ENCODE measurements around the gene EPHA3. TPM values are rescaled to one million over a fixed set of nuclear protein-coding genes. Genes with fewer than 3 reads are reported as not detected.

EPHA3 gene
- total RNA-seq, 1 donor from 2014 or later = not detected

GRCh38 chr3:89227218-89227617 is 119.8 kb downstream of the EPHA3 start:
- intact Hi-C loops (cut with micrococcal nuclease) = no loop called here

DNA sequence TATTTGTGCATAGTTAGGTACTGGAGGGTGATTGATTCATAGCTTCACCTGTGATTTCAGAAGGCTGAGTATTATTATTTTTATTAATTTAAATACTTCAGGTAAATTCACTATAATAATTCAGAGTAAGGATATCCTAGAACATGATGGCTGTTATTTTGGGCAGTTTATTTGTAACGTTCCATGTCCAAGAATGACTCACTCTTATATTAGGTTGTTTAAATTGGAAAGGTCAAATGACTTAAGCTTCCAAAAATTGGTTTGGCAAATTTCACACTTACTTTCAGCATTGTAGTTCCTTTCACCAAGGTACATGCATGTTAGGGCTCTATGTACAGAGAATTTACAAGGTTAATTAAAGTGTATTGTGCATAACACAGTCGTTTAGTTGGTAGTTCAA is 120.2 kb downstream of the EPHA3 start:
- intact Hi-C loops (cut with micrococcal nuclease) = no loop called here

DNA sequence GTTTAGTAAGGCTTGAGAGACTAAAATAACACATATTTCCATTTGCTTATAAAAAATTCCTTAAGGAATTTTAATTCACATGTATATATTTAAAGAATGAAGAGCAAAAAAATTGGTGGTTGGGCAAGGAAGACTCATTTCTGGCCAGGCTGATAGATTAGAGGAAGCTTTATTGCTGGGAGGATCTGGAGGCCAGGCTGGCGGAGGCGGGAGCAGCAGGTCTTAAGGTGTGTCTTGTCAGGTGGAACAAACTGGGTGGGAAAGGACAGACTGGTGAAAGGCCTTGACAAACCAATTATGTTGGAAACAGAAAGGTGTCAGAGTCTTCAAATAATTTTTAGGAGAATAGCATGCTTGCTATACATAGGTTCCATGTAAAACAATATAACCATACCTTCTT is 124.7 kb downstream of the EPHA3 start:
- intact Hi-C loops (cut with micrococcal nuclease) = no loop called here

- intact Hi-C loops (cut with micrococcal nuclease) = no loop called here
Observed at GRCh38 chr3:89234620-89235019, 127.2 kb downstream of the EPHA3 start.

DNA sequence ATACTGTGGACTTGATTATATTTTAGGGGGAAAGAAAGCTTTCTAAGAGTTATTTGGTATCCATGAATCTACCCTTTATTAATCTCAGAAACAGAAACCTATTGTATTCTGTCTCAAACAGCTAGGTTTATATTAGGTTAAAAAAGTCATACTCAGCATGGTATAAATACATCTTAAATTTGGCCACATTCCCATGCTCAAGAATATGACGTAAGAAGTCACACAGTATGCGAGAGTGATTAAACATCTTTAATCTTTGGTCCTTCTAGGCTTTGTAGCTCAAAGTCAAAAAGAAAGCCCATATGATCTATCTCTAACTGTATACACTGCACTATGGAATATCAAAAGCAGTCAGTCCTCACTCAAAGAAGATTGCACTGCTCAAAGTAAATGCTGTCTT is 131.4 kb downstream of the EPHA3 start:
- intact Hi-C loops (cut with micrococcal nuclease) = no loop called here

DNA sequence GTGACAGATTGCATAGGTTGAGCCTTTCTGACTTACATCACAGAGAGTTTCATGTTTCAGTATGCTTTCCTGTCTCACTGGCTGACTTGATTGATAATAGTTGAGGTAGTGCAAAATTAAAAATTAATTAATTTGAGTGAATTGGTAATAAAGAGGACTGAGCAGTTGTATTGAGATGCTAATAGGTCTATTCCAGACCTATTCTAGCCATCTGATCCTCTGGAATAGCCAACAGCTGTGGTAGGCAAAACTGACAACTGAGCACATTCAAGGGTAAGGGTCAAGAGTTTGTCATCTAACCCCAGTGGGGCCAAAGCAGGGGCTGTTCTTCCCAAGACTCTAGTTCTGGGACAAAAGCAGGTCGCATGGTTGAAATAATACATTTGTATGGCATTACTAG is 132.4 kb downstream of the EPHA3 start:
- intact Hi-C loops (cut with micrococcal nuclease) = no loop called here

- intact Hi-C loops (cut with micrococcal nuclease) = no loop called here
Observed at GRCh38 chr3:89245612-89246011, 138.2 kb downstream of the EPHA3 start.

- intact Hi-C loops (cut with micrococcal nuclease) = no loop called here
Observed at GRCh38 chr3:89246326-89246725, 138.9 kb downstream of the EPHA3 start.

- intact Hi-C loops (cut with micrococcal nuclease) = no loop called here
Observed at GRCh38 chr3:89250742-89251141, 143.3 kb downstream of the EPHA3 start.

GRCh38 chr3:89252016-89252415 is 144.6 kb downstream of the EPHA3 start:
- intact Hi-C loops (cut with micrococcal nuclease) = no loop called here

GRCh38 chr3:89252860-89253259 is 145.4 kb downstream of the EPHA3 start:
- intact Hi-C loops (cut with micrococcal nuclease) = no loop called here

GRCh38 chr3:89256395-89256794 is 149.0 kb downstream of the EPHA3 start:
- intact Hi-C loops (cut with micrococcal nuclease) = no loop called here

- intact Hi-C loops (cut with micrococcal nuclease) = no loop called here
Observed at GRCh38 chr3:89256882-89257281, 149.5 kb downstream of the EPHA3 start.

DNA sequence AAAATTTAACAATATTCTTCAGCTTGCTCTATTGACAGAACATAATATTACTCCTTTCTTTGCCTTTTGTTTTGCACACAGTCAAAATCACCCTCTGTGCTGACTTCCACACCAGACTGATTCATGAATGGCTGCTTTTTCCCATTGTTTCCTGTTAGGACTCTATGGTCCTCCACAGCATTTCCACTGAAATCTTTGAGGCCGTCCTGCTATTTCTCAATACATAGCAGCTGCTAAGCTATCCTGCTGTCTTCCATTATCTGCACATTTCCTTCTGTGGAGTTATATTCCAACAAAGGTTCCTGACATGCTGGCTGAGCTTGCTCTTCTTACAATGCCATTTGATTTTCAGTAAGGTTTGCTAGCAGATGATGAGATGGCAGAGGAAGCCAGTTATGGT is 153.3 kb downstream of the EPHA3 start:
- intact Hi-C loops (cut with micrococcal nuclease) = no loop called here

GRCh38 chr3:89261673-89262072 is 154.3 kb downstream of the EPHA3 start:
- intact Hi-C loops (cut with micrococcal nuclease) = no loop called here

- intact Hi-C loops (cut with micrococcal nuclease) = no loop called here
Observed at GRCh38 chr3:89262309-89262929, 155.0 kb downstream of the EPHA3 start.

DNA sequence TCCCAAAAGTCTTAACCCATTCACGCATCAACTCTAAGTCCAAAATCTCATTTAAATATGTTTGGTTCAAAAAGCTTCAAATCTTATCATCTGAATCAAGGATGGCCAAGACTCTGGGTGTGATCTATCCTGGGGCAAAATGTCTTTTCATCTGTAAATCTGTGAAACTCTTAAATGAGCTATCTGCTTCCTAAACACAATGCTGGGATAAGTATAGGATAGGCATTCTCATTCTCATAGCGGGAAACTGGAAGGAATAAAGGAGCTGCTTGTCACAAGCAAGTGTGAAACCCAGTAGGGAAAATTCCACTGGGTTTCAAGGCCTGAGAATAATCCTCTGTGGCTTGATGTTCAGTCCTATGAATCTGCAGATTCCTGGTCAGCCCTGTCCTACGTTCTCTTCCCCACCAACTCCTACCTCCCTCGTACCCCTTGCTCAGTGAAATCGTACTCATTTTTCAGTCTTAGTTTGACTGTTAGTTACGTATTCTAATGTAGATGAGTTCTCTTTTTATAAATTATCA is 156.7 kb downstream of the EPHA3 start:
- intact Hi-C loops (cut with micrococcal nuclease) = no loop called here

GRCh38 chr3:89266074-89266473 is 158.7 kb downstream of the EPHA3 start:
- intact Hi-C loops (cut with micrococcal nuclease) = no loop called here

- intact Hi-C loops (cut with micrococcal nuclease) = no loop called here
Observed at GRCh38 chr3:89268059-89268458, 160.6 kb downstream of the EPHA3 start.

DNA sequence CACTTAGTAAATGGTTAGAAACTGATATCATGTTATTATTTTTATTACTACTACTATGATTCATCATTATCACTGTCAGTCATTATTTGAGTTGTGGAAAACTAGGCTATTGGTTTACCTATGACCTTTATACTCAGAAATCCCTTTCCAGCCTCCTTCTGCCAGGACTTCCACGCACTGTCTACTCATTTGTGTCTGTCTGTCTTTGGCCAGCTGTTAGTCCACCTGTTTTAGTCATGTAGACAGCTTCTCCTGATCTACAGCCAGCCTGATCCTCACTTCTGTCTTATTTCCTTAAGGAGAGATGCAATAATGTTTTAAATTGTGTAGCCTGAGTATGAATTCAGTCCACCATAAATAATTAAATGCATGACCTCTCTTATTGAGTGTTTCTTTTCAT is 162.8 kb downstream of the EPHA3 start:
- intact Hi-C loops (cut with micrococcal nuclease) = no loop called here

DNA sequence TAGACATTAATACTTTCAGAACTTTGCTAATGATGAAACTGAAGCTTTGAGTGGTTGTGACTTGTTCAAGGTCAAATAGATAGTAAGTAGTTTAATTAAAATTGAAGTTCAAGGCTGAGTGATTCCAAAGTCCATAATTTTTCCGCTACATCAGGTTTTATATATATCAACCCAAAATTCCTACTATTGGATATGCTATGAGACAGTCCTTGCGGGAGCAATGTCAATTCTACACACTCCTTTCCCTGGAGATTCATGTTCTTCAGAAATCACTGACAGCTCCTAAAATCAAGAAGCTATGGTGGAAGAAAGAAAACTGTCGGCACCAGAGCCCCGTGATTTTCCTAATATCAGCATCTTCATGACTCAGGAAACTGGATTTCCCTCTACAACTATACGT is 167.6 kb downstream of the EPHA3 start:
- intact Hi-C loops (cut with micrococcal nuclease) = no loop called here

DNA sequence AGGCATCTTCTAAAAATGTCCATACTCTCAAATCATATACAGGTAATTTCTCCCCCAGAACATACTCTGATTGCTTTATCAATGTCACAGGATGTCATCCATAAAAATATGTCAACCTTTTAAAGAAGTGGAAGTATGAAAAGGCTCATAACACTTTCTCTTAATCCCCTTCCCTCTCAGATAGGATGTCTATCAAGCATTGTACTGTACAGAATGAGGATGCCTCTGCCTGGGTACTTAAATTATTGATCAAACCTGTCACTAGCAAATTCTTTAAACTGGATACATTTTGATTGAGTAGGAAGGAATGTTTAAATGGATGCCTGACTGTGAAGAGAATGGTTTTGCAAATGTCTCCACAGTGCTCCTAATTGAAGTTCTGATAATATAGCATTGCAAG is 168.7 kb downstream of the EPHA3 start:
- intact Hi-C loops (cut with micrococcal nuclease) = no loop called here

DNA sequence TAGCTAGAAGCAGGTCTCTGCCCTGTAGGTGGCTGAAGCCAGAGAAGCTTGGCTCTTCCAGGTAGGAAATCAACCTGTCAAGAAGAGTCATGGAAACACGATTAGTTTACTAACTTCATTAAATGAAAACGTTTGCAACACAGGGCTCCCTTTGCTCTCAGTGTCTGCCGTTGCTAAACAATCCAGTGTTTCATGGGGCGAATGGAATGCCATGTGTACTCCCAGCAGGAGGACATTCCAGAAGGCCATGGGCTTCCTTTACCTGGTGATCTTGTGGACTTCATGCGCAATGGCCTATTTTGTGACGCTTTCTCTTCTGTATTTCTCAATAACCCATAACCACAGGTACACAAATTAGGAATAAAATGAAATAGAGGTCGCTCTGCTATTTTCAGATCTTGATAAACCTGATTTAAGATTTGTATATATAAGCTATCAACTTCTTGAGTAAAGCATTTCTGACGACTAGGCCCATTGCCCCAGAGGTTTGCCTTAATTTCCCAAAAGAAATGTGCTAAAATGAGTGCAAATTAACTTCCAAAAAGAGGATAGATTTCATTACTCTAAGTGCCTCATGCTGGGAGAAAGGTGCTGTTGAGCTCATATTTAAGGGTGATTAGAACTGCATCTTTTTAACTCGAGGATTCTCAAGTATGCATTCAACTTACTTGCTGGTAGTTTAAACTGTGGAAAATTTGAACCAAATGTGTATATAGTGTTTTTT is 171.0 kb downstream of the EPHA3 start:
- intact Hi-C loops (cut with micrococcal nuclease) = no loop called here

Data from T-helper 2 cell treated with Interferon-gamma antibody and Interleukin-4, amounts not matched to agents 100 ng/mL and 5 ng/mL, for 36 hours (primary cell).